Fibroblast of lung (primary cell): ENCODE measurements around the gene RAB23. TPM values are rescaled to one million over a fixed set of nuclear protein-coding genes. Genes with fewer than 3 reads are reported as not detected.

ENCODE experiments used
- DNase-seq, 2 donors: peaks; one replicate each; pipeline versions ENCODE4 v3.0.0 to v3.0.0-alpha.2; 2010; ENCODE audit warnings: low read depth in 2 of 2
- H2AFZ ChIP-seq: 2 replicates; pipeline ENCODE4 v1.5.1; 2012; ENCODE audit warnings: low read length, control low read depth, inconsistent platforms
- H3K27ac ChIP-seq: 2 replicates; pipeline ENCODE4 v1.5.1; 2011; ENCODE audit warnings: low read length, control low read depth; ENCODE audit not compliant: insufficient read depth
- H3K27me3 ChIP-seq: 2 replicates; pipeline ENCODE4 v1.5.1; 2011; ENCODE audit warnings: mild to moderate bottlenecking, low read length; ENCODE audit not compliant: control insufficient read depth, insufficient read depth
- H3K36me3 ChIP-seq: 2 replicates; pipeline ENCODE4 v1.5.1; 2011; ENCODE audit warnings: low read length; ENCODE audit not compliant: control insufficient read depth, insufficient read depth
- H3K4me1 ChIP-seq: 2 replicates; pipeline ENCODE4 v1.5.1; 2011; ENCODE audit warnings: low read length; ENCODE audit not compliant: control insufficient read depth, insufficient read depth; ENCODE audit errors: extremely low read depth
- H3K4me2 ChIP-seq: 2 replicates; pipeline ENCODE4 v1.5.1; 2011; ENCODE audit warnings: low read length, control low read depth; ENCODE audit not compliant: insufficient read depth; ENCODE audit errors: extremely low read depth
- H3K4me3 ChIP-seq, 4 experiments: fragments of 200-600 bp in 1 of 4; sonication (generic) in 1 of 4; replicated peaks in 1 of 4; 2 replicates each; pipeline ENCODE4 v1.5.1; 2011 to 2016; ENCODE audit warnings: low read length in 4 of 4, low read depth in 3 of 4, mild to moderate bottlenecking in 3 of 4, control low read depth in 2 of 4, inconsistent platforms in 1 of 4, mixed read lengths in 1 of 4; ENCODE audit not compliant: insufficient read depth in 1 of 4; ENCODE audit errors: control extremely low read depth in 1 of 4
- H3K79me2 ChIP-seq: 2 replicates; pipeline ENCODE4 v1.5.1; 2012; ENCODE audit warnings: mild to moderate bottlenecking, low read length, inconsistent platforms; ENCODE audit not compliant: control insufficient read depth, insufficient read depth
- H3K9ac ChIP-seq: 2 replicates; pipeline ENCODE4 v1.5.1; 2011; ENCODE audit warnings: mild to moderate bottlenecking, low read length, control low read depth; ENCODE audit not compliant: insufficient read depth
- H3K9me3 ChIP-seq: 2 replicates; pipeline ENCODE4 v1.5.1; 2012; ENCODE audit warnings: low read depth, low read length; ENCODE audit not compliant: control insufficient read depth, insufficient read depth
- H4K20me1 ChIP-seq: 2 replicates; pipeline ENCODE4 v1.5.1; 2011; ENCODE audit warnings: low read length; ENCODE audit not compliant: control insufficient read depth, insufficient read depth; ENCODE audit errors: extremely low read depth
- EZH2 ChIP-seq: IDR thresholded peaks from 2 replicates; pipeline ENCODE4 v1.5.1; 2012; ENCODE audit warnings: low read length, control low read depth, mild to moderate bottlenecking; ENCODE audit errors: missing control alignments
- polyA plus RNA-seq, 2 donors: library from polyadenylated mRNA; depleted of rRNA in 1 of 2; stranded (reverse) in 1 of 2; unstranded in 1 of 2; fragments of >200 nt; gene quantifications; 2 replicates each; pipeline ENCODE4 v1.2.1, GENCODE V29; 2011 to 2012; ENCODE audit warnings: missing spikeins in 1 of 2
- total RNA-seq: library from RNA; depleted of rRNA; stranded (reverse); fragments of >200 nt; gene quantifications from 2 replicates; pipeline ENCODE4 v1.2.1, GENCODE V29; 2014
- TF ChIP-seq, protein P1 (sequence below), 2 donors: IDR thresholded peaks in 1 of 2; conservative IDR thresholded peaks in 1 of 2; 1 replicate in 1 of 2; 2 replicates in 1 of 2; pipeline ENCODE4 v1.5.1; 2011 to 2012; ENCODE audit warnings: low read length in 2 of 2, control low read depth in 1 of 2, inconsistent platforms in 1 of 2, low read depth in 1 of 2, mild to moderate bottlenecking in 1 of 2

Gene RAB23
- total and polyA plus RNA-seq, 2 donors (not counting 1 experiment from before 2014, with no cell fraction given), result 61.2 to 68.0 TPM

DNA sequence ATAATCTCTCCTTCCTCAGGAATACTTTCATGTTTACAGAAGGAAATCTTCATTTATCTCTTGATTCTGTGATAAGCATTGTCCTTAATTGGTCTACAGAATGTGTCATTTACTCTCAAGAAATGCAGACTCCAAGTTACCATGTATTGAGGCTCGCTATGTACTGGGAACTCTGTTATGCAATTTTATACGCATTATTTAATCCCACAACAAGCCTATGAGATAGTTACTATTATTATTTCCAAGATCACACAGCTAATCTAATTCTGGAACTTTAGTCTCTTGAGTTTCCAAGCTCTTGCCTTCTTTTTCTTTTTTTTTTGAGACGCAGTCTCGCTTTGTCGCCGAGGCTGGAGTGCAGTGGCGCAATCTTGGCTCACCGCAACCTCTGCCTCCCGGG lies 30.0 kb upstream of the RAB23 start:
- no peaks in the 10 kb centered on the region for H3K79me2 ChIP-seq
- TF ChIP-seq EZH2, result no peak
- TF ChIP-seq, protein P1, sequence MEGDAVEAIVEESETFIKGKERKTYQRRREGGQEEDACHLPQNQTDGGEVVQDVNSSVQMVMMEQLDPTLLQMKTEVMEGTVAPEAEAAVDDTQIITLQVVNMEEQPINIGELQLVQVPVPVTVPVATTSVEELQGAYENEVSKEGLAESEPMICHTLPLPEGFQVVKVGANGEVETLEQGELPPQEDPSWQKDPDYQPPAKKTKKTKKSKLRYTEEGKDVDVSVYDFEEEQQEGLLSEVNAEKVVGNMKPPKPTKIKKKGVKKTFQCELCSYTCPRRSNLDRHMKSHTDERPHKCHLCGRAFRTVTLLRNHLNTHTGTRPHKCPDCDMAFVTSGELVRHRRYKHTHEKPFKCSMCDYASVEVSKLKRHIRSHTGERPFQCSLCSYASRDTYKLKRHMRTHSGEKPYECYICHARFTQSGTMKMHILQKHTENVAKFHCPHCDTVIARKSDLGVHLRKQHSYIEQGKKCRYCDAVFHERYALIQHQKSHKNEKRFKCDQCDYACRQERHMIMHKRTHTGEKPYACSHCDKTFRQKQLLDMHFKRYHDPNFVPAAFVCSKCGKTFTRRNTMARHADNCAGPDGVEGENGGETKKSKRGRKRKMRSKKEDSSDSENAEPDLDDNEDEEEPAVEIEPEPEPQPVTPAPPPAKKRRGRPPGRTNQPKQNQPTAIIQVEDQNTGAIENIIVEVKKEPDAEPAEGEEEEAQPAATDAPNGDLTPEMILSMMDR (conservative IDR thresholded peaks at IDR 0.05 in 1 of 2, IDR thresholded peaks at IDR 0.05 in 1 of 2; ENCODE audit: low read depth in 1 of 2, low read length in 2 of 2), result no peak
- no peak overlapping the region for H2AFZ ChIP-seq
- no peaks in the 10 kb centered on the region for H3K9me3 ChIP-seq
- H3K27ac ChIP-seq, result no peak overlapping the region
- no peaks in the 10 kb centered on the region for H3K36me3 ChIP-seq
- DNase-seq, result no peak
- no peaks in the 10 kb centered on the region for H4K20me1 ChIP-seq
- H3K27me3 ChIP-seq, result no peaks in the 10 kb centered on the region
- H3K4me1 ChIP-seq, result no peaks in the 10 kb centered on the region
- H3K9ac ChIP-seq, result no peak overlapping the region
- H3K4me3 ChIP-seq, result no peak overlapping the region
- H3K4me2 ChIP-seq, result no peak overlapping the region

DNA sequence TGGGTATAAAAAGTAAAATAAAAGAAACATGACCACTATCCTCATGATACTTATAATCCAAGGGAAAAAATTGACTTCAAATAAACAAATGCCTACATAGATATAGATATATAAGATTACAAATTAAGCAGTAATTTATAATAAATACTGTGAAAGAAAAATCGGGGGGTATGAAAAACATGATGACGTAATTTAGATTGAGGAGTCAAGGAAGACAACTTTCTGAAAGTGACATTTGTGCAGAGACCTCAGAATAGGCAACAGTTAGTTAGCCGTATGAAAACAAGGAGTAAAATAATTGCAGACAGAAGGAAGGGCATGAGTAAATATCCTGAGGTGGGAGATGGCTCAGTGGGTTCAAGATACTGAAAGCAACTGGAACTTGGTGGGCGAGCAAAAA lies 28.2 kb upstream of the RAB23 start:
- DNase-seq, result no peak
- no peak overlapping the region for H3K4me2 ChIP-seq
- no peaks in the 10 kb centered on the region for H4K20me1 ChIP-seq
- no peak for TF ChIP-seq EZH2
- TF ChIP-seq, protein P1 (conservative IDR thresholded peaks at IDR 0.05 in 1 of 2, IDR thresholded peaks at IDR 0.05 in 1 of 2; ENCODE audit: low read depth in 1 of 2, low read length in 2 of 2), result no peak
- H3K27ac ChIP-seq, result no peak overlapping the region
- no peaks in the 10 kb centered on the region for H3K27me3 ChIP-seq
- H3K9me3 ChIP-seq, result no peaks in the 10 kb centered on the region
- H3K4me1 ChIP-seq, result no peaks in the 10 kb centered on the region
- H3K36me3 ChIP-seq, result no peaks in the 10 kb centered on the region
- H3K79me2 ChIP-seq, result no peaks in the 10 kb centered on the region
- no peak overlapping the region for H3K9ac ChIP-seq
- no peak overlapping the region for H2AFZ ChIP-seq
- no peak overlapping the region for H3K4me3 ChIP-seq

DNA sequence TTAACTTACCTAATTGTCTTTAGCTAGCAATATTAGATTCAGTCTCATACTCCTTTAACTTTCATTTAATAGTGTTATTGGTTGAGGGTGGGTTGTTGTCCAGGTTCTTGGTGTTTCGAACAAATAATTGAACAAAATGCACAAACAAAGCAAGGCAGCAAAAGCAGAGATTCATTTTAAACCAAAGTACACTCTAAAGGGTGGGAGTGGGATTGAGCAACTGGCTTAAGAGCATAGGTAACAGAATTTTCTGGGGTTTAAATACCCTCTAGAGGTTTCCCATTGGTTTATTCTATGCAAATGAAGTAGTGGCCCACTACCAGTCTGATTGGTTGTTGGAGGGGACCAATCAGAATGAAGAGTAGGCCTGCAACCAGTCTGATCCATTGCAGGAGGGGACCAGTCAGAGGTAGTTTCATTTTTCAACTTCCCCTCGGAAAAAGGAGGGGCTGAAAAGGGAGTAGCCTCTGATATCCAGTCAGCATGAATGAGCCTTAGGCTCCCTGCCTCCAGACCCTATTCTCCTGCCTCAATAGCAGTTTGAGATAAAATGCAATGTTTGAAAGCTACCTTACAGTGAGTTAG lies 26.3 kb upstream of the RAB23 start:
- Histone ChIP-seq H3K79me2 (no peaks in the 10 kb centered on the region), H3K4me1 (no peaks in the 10 kb centered on the region), H3K27me3 (no peaks in the 10 kb centered on the region), H2AFZ (no peak overlapping the region), H3K9me3 (no peaks in the 10 kb centered on the region), H3K27ac (no peak overlapping the region), H3K9ac (no peak overlapping the region), H3K4me2 (no peak overlapping the region), H3K36me3 (no peaks in the 10 kb centered on the region), H4K20me1 (no peaks in the 10 kb centered on the region), H3K4me3 (no peak overlapping the region)
- no peak for TF ChIP-seq EZH2
- TF ChIP-seq, protein P1 (conservative IDR thresholded peaks at IDR 0.05 in 1 of 2, IDR thresholded peaks at IDR 0.05 in 1 of 2; ENCODE audit: low read depth in 1 of 2, low read length in 2 of 2), result no peak
- no peak for DNase-seq
